Keratinocyte (primary cell): ENCODE measurements around the gene S100A2. TPM values are rescaled to one million over a fixed set of nuclear protein-coding genes. Genes with fewer than 3 reads are reported as not detected.

Experiments used
- DNase-seq: peaks from one replicate; pipeline ENCODE4 v3.0.0-alpha.2; 2011; ENCODE audit warnings: low read depth, missing footprints, low spot score
- FAIRE-seq: peaks from 2 replicates; lab custom pipeline; 2011; peaks lifted over from hg19 to GRCh38; lab: Jason Lieb, UNC
- H2AFZ ChIP-seq: 2 replicates; pipeline ENCODE4 v1.6.0; 2012; ENCODE audit warnings: low read length, control low read depth, inconsistent platforms; ENCODE audit not compliant: control insufficient read depth
- H3K27ac ChIP-seq: 2 replicates; pipeline ENCODE4 v1.5.1; 2011; ENCODE audit warnings: low read length; ENCODE audit not compliant: control insufficient read depth, insufficient read depth
- H3K27me3 ChIP-seq: 3 replicates; pipeline ENCODE4 v1.6.0; 2011; ENCODE audit warnings: low read length; ENCODE audit not compliant: control insufficient read depth, insufficient read depth; ENCODE audit errors: extremely low read depth
- H3K36me3 ChIP-seq, 2 experiments: 2 replicates in 1 of 2; 3 replicates in 1 of 2; pipeline ENCODE4 v1.5.1; 2011; ENCODE audit warnings: low read length in 2 of 2, mild to moderate bottlenecking in 1 of 2; ENCODE audit not compliant: control insufficient read depth in 2 of 2, insufficient read depth in 2 of 2; ENCODE audit errors: extremely low read depth in 1 of 2
- H3K4me1 ChIP-seq: 3 replicates; pipeline ENCODE4 v1.5.1; 2011; ENCODE audit warnings: low read length; ENCODE audit not compliant: control insufficient read depth, insufficient read depth; ENCODE audit errors: extremely low read depth
- H3K4me2 ChIP-seq: 3 replicates; pipeline ENCODE4 v1.6.0; 2011; ENCODE audit warnings: low read depth, low read length; ENCODE audit not compliant: control insufficient read depth, insufficient read depth; ENCODE audit errors: extremely low read depth
- H3K4me3 ChIP-seq, 3 experiments: fragments of 200-600 bp in 1 of 3; sonication (generic) in 1 of 3; 2 replicates in 2 of 3; 3 replicates in 1 of 3; pipeline ENCODE4 v1.5.1; 2011 to 2016; ENCODE audit warnings: low read length in 3 of 3, mild to moderate bottlenecking in 3 of 3, control low read depth in 2 of 3, inconsistent platforms in 1 of 3, low read depth in 1 of 3, mixed read lengths in 1 of 3, mixed run types in 1 of 3, moderate library complexity in 1 of 3; ENCODE audit not compliant: control insufficient read depth in 2 of 3, insufficient read depth in 2 of 3; ENCODE audit errors: extremely low read depth in 1 of 3
- H3K79me2 ChIP-seq: 2 replicates; pipeline ENCODE4 v1.6.0; 2012; ENCODE audit warnings: low read length; ENCODE audit not compliant: control insufficient read depth, insufficient read depth
- H3K9ac ChIP-seq: 3 replicates; pipeline ENCODE4 v1.6.0; 2011; ENCODE audit warnings: low read length; ENCODE audit not compliant: control insufficient read depth, insufficient read depth; ENCODE audit errors: extremely low read depth
- H3K9me1 ChIP-seq: 3 replicates; pipeline ENCODE4 v1.6.0; 2011; ENCODE audit warnings: low read length; ENCODE audit not compliant: control insufficient read depth, insufficient read depth; ENCODE audit errors: extremely low read depth
- H3K9me3 ChIP-seq: 2 replicates; pipeline ENCODE4 v1.5.1; 2012; ENCODE audit warnings: low read depth, low read length; ENCODE audit not compliant: control insufficient read depth
- H4K20me1 ChIP-seq: 3 replicates; pipeline ENCODE4 v1.6.0; 2011; ENCODE audit warnings: low read length; ENCODE audit not compliant: control insufficient read depth, insufficient read depth; ENCODE audit errors: extremely low read depth
- CTCF ChIP-seq, 3 experiments: IDR thresholded peaks in 1 of 3; conservative IDR thresholded peaks in 1 of 3; optimal IDR thresholded peaks in 1 of 3; 2 replicates in 2 of 3; 3 replicates in 1 of 3; pipeline versions ENCODE3 to v1.5.1; 2011; ENCODE audit warnings: low read length in 3 of 3, mild to moderate bottlenecking in 3 of 3, moderate library complexity in 2 of 3, control low read depth in 1 of 3, inconsistent platforms in 1 of 3; ENCODE audit not compliant: insufficient read depth in 2 of 3; ENCODE audit errors: extremely low read depth in 1 of 3
- EZH2 ChIP-seq: IDR thresholded peaks from one replicate; pipeline ENCODE4 v1.6.1; 2012; ENCODE audit warnings: inconsistent platforms, mild to moderate bottlenecking, low read length, moderate library complexity
- dilution Hi-C: fragments of 300-500 bp; cut with MboI; formaldehyde crosslinking; loops from one replicate; pipeline ENCODE4 v1.7.0; 2020; ENCODE audit warnings: low sequenced_read_pairs; ENCODE audit not compliant: extremely low pct_ligation_motif_present
- polyA plus RNA-seq, 5 experiments: library from polyadenylated mRNA; depleted of rRNA in 3 of 5; stranded (reverse) in 3 of 5; stranded (forward) in 1 of 5; unstranded in 1 of 5; fragments of >200 nt; gene quantifications; 1 replicate in 1 of 5; 2 replicates in 3 of 5; 3 replicates in 1 of 5; pipeline versions ENCODE4 v1.2.1 to v1.2.3, GENCODE V29; 2011 to 2012; ENCODE audit warnings: missing spikeins in 2 of 5, low read depth in 1 of 5, low replicate concordance in 1 of 5

Gene S100A2
- polyA plus RNA-seq, 1 donor (not counting 4 experiments of a cell fraction or from before 2014, with no cell fraction given): 12,757 TPM

GRCh38 chr1:153613406-153613805, 47.8 kb upstream of the S100A2 start:
- FAIRE-seq: peak; percentile 13
- H3K27ac ChIP-seq: peak overlapping the region; percentile 98
- dilution Hi-C loops: no loop called here
- no peaks in the 10 kb centered on the region for H3K9me3 ChIP-seq
- H3K9ac ChIP-seq: peak overlapping the region; percentile 99
- TF ChIP-seq EZH2 (no peak), CTCF (optimal IDR thresholded peaks at IDR 0.05 in 1 of 3, IDR thresholded peaks at IDR 0.05 in 1 of 3, conservative IDR thresholded peaks at IDR 0.05 in 1 of 3; ENCODE audit: extremely low read depth in 1 of 3, insufficient read depth in 2 of 3, low read length in 3 of 3) (no peak)
- H3K36me3 ChIP-seq: peaks cover 7 to 40% of the 10 kb centered on the region in 2 experiments
- peaks cover 64% of the 10 kb centered on the region for H3K79me2 ChIP-seq
- no peak for DNase-seq
- H3K4me2 ChIP-seq: peak overlapping the region; percentile 98
- no peaks in the 10 kb centered on the region for H3K27me3 ChIP-seq
- peak overlapping the region; percentile 86 to 98 (median 90) for H3K4me3 ChIP-seq
- no peaks in the 10 kb centered on the region for H3K9me1 ChIP-seq
- H4K20me1 ChIP-seq: peaks cover 3% of the 10 kb centered on the region
- H3K4me1 ChIP-seq: peaks cover 50% of the 10 kb centered on the region
- H2AFZ ChIP-seq: no peak overlapping the region

DNA sequence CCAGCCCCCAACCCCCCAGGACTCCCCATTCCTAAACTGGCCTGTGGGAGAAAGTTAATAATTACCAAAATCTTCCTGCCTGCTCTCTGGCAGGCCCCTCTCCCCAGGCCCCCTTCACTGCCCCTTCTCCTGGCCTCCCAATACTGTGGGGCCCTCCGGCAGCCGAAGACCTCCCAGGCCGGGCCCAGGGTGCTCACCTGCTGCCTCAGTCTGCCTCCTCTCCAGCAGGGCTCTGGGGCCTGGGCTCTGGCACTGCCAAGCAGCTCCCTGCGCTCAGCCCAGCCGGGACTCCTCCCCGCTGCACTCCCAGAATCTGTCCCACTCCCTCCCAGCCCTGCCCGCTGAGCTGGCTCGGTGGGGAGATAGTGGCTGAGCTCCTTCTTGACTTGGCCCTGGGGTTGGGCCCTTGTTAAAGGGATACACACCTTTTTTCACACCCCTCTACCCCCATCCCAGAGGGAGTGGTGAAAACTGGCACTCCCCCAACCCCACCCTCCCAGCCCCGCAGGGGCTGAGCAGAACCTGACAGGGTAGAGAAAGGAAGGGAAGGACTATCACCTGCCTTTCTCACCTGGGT, 47.2 kb upstream of the S100A2 start, which contains the start of gene S100A16:
Gene S100A16, minus strand, starts transcription at position 383 of the 577 bp plus-strand sequence. CDS start 4,986 bp downstream, outside the sequence.
- FAIRE-seq: peak; percentile 82

More for the DNA sequence above, 47.2 kb upstream of the S100A2 start, which contains the start of gene S100A16:
- Histone ChIP-seq H3K4me1 (peaks cover 53% of the 10 kb centered on the region), H3K27me3 (no peaks in the 10 kb centered on the region), H3K9me1 (no peaks in the 10 kb centered on the region), H4K20me1 (peaks cover 3% of the 10 kb centered on the region), H3K79me2 (peaks cover 70% of the 10 kb centered on the region), H3K9ac (peak within 1 kb of the TSS; percentile 99), H3K27ac (peak within 1 kb of the TSS; percentile 99), H3K4me3 (peak within 1 kb of the TSS; percentile 90 to 100 (median 98)), H3K9me3 (no peaks in the 10 kb centered on the region), H2AFZ (no peak within 1 kb of the TSS), H3K36me3 (peaks cover 9 to 45% of the 10 kb centered on the region in 2 experiments), H3K4me2 (peak within 1 kb of the TSS; percentile 98)
- dilution Hi-C loops: no loop called here
- TF ChIP-seq CTCF (optimal IDR thresholded peaks at IDR 0.05 in 1 of 3, IDR thresholded peaks at IDR 0.05 in 1 of 3, conservative IDR thresholded peaks at IDR 0.05 in 1 of 3; ENCODE audit: extremely low read depth in 1 of 3, insufficient read depth in 2 of 3, low read length in 3 of 3): no peak
- TF ChIP-seq EZH2: no peak
- DNase-seq: no peak
